ENCODE data around the gene MACROD2. TPM values are rescaled to one million over a fixed set of nuclear protein-coding genes. Genes with fewer than 3 reads are reported as not detected.

The MACROD2 gene
- total and polyA plus RNA-seq, 2 of the 4 experiments (the other 2 are of a cell fraction), result not detected

DNA sequence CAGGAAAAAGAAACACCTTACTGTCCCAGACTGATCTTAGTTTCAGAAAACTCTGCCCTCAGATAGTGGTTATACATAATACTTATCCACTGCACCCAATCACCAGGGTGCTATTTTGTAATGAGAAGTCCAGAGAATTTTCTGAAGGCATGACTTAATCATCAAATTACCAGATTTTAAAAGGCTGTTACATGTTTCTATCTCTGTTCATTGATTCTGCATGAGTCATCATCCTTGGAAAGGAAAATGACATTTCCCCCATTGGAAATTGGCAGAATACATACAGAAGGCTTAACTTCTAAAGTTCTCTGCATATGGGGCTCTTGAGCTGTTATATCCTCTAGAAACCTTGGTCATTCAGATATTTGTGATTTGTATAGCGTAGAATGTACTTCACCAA lies 930.0 kb downstream of the MACROD2 start:
- Histone ChIP-seq H3K27ac (ENCODE audit: insufficient read depth, low read length) (no peak overlapping the region), H3K4me3 (ENCODE audit: insufficient read depth, low read depth, low read length) (no peak overlapping the region)
- POLR2A ChIA-PET (ENCODE audit: unreplicated experiment), result no interaction called here

More for the DNA sequence above, 930.0 kb downstream of the MACROD2 start:
- DNase-seq (no peak), ATAC-seq (ENCODE audit: low read depth) (no peak)
- Histone ChIP-seq H2BK120ac (ENCODE audit: low read depth, low read length) (no peak overlapping the region), H3K4ac (ENCODE audit: low read depth, low read length) (no peak overlapping the region), H3K14ac (replicated peaks; ENCODE audit: low read depth, low read length) (no peak overlapping the region), H2AFZ (replicated peaks; ENCODE audit: low read length, poor library complexity) (no peak overlapping the region), H3K4me1 (ENCODE audit: control insufficient read depth, insufficient read depth, low read length) (no peaks in the 10 kb centered on the region), H3K27me3 (ENCODE audit: control insufficient read depth, insufficient read depth, low read length) (no peaks in the 10 kb centered on the region), H2AK9ac (replicated peaks; ENCODE audit: low read depth, low read length, poor library complexity) (no peak overlapping the region), H3K9me1 (ENCODE audit: insufficient read depth, low read length) (no peaks in the 10 kb centered on the region), H4K20me1 (ENCODE audit: insufficient read depth, low read length) (no peaks in the 10 kb centered on the region), H3K4me2 (ENCODE audit: low read depth, low read length) (no peak overlapping the region), H3K36me3 (ENCODE audit: control insufficient read depth, insufficient read depth, low read length) (no peaks in the 10 kb centered on the region), H3K79me1 (ENCODE audit: low read depth in 1 of 2, low read length in 2 of 2) (no peaks in the 10 kb centered on the region), H3K18ac (ENCODE audit: low read depth, low read length) (no peak overlapping the region), H4K91ac (ENCODE audit: insufficient read depth, low read depth, low read length) (no peak overlapping the region), H2AK5ac (ENCODE audit: low read depth, low read length) (no peak overlapping the region), H3K9ac (ENCODE audit: low read depth, low read length) (no peak overlapping the region), H3K23ac (ENCODE audit: low read depth, low read length) (no peak overlapping the region), H2BK5ac (ENCODE audit: low read depth, low read length, poor library complexity, severe bottlenecking) (no peak overlapping the region), H4K5ac (ENCODE audit: low read depth, low read length) (no peak overlapping the region), H4K8ac (ENCODE audit: low read depth in 2 of 2, low read length in 2 of 2) (no peak overlapping the region), H3K56ac (ENCODE audit: extremely low read depth, insufficient read depth, low read length) (no peak overlapping the region), H2BK15ac (ENCODE audit: low read depth, low read length) (no peak overlapping the region), H2BK20ac (ENCODE audit: low read depth, low read length) (no peak overlapping the region), H3K9me3 (ENCODE audit: control insufficient read depth, insufficient read depth, low read length) (peaks cover 9% of the 10 kb centered on the region)
- no CpG with 5 or more reads among the region's 1 CpG for WGBS, 2 experiments (ENCODE audit: extremely low coverage in 2 of 2, insufficient read length in 1 of 2)
- no TSS peak for BruUV-seq (replicated peaks)
- dilution Hi-C loops (cut with HindIII; ENCODE audit: low sequenced_read_pairs, unreplicated experiment) (no loop called here), intact Hi-C loops (cut with micrococcal nuclease) (no loop called here), in situ Hi-C loops (cut with MboI; ENCODE audit: low sequenced_read_pairs) (no loop called here)
- CTCF ChIA-PET, result no interaction called here
- TF ChIP-seq RFX5 (IDR thresholded peaks at IDR 0.05; ENCODE audit: low read depth, low read length) (no peak), FOS (IDR thresholded peaks at IDR 0.05; ENCODE audit: low read depth, low read length) (no peak), RAD21 (IDR thresholded peaks at IDR 0.05; ENCODE audit: low read length) (no peak), SMC3 (IDR thresholded peaks at IDR 0.05; ENCODE audit: low read depth, low read length) (no peak), POLR2A (IDR thresholded peaks at IDR 0.05; ENCODE audit: low read depth, low read length) (no peak), MXI1 (IDR thresholded peaks at IDR 0.05; ENCODE audit: borderline replicate concordance, low read depth, low read length) (no peak), CEBPB (IDR thresholded peaks at IDR 0.05; ENCODE audit: low read depth, low read length) (no peak), NFE2L2 (IDR thresholded peaks at IDR 0.05; ENCODE audit: low read depth, low read length) (no peak), MAFK (IDR thresholded peaks at IDR 0.05; ENCODE audit: low read depth, low read length) (no peak), BHLHE40 (IDR thresholded peaks at IDR 0.05; ENCODE audit: low read depth, low read length) (no peak), MAZ (IDR thresholded peaks at IDR 0.05; ENCODE audit: borderline replicate concordance, low read depth, low read length) (no peak), RCOR1 (IDR thresholded peaks at IDR 0.05; ENCODE audit: insufficient replicate concordance, low read length) (no peak), CHD1 (IDR thresholded peaks at IDR 0.05; ENCODE audit: low read depth, low read length) (no peak)
- TF ChIP-seq, protein P1, sequence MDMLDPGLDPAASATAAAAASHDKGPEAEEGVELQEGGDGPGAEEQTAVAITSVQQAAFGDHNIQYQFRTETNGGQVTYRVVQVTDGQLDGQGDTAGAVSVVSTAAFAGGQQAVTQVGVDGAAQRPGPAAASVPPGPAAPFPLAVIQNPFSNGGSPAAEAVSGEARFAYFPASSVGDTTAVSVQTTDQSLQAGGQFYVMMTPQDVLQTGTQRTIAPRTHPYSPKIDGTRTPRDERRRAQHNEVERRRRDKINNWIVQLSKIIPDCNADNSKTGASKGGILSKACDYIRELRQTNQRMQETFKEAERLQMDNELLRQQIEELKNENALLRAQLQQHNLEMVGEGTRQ (IDR thresholded peaks at IDR 0.05; ENCODE audit: low read depth, low read length), result no peak
- TF ChIP-seq, protein P2, sequence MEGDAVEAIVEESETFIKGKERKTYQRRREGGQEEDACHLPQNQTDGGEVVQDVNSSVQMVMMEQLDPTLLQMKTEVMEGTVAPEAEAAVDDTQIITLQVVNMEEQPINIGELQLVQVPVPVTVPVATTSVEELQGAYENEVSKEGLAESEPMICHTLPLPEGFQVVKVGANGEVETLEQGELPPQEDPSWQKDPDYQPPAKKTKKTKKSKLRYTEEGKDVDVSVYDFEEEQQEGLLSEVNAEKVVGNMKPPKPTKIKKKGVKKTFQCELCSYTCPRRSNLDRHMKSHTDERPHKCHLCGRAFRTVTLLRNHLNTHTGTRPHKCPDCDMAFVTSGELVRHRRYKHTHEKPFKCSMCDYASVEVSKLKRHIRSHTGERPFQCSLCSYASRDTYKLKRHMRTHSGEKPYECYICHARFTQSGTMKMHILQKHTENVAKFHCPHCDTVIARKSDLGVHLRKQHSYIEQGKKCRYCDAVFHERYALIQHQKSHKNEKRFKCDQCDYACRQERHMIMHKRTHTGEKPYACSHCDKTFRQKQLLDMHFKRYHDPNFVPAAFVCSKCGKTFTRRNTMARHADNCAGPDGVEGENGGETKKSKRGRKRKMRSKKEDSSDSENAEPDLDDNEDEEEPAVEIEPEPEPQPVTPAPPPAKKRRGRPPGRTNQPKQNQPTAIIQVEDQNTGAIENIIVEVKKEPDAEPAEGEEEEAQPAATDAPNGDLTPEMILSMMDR (conservative IDR thresholded peaks at IDR 0.05; ENCODE audit: low read depth, low read length), result no peak

All from IMR-90 (cell line).